WERI-Rb-1 (cell line): ENCODE measurements around the gene UBE2L3.
"Not testable (repeated sequence)": the region's sequence is repeated elsewhere in the genome, so short reads cannot be mapped to it uniquely, and the experiment has no call there.

Experiments used
- DNase-seq: peaks from one replicate; pipeline ENCODE4 v3.0.0-alpha.2; 2020
- H3K27ac ChIP-seq: fragments of 250-450 bp; sonication (Bioruptor Pico); 2 replicates; pipeline ENCODE4 v1.5.1; 2020; ENCODE audit warnings: mild to moderate bottlenecking, moderate library complexity
- H3K27me3 ChIP-seq: fragments of 250-450 bp; sonication (Bioruptor Pico); 2 replicates; pipeline ENCODE4 v1.5.1; 2021; ENCODE audit warnings: mild to moderate bottlenecking, low read depth, moderate library complexity; ENCODE audit not compliant: insufficient read depth, severe bottlenecking
- H3K36me3 ChIP-seq: fragments of 250-450 bp; sonication (Bioruptor Pico); 2 replicates; pipeline ENCODE4 v1.5.1; 2020; ENCODE audit warnings: mild to moderate bottlenecking, moderate library complexity
- H3K4me3 ChIP-seq: 2 replicates; pipeline ENCODE4 v1.5.1; 2011; ENCODE audit warnings: low read depth, mild to moderate bottlenecking, control low read depth, low read length
- H3K9me3 ChIP-seq: fragments of 250-450 bp; sonication (Bioruptor Pico); 2 replicates; pipeline ENCODE4 v1.5.1; 2021; ENCODE audit warnings: mild to moderate bottlenecking, moderate library complexity; ENCODE audit not compliant: severe bottlenecking
- TF ChIP-seq, protein P1 (sequence below): IDR thresholded peaks from 2 replicates; pipeline ENCODE4 v1.5.1; 2011; ENCODE audit warnings: low read depth, mild to moderate bottlenecking, control low read depth, inconsistent platforms, low read length

Gene UBE2L3

GRCh38 chr22:21611210-21611977 lies 43.9 kb downstream of the UBE2L3 start:
- no peak for DNase-seq
- Histone ChIP-seq H3K27ac (no peak overlapping the region), H3K36me3 (peaks cover 68% of the 10 kb centered on the region)

GRCh38 chr22:21612858-21613257 lies 45.3 kb downstream of the UBE2L3 start:
- H3K4me3 ChIP-seq = no peak overlapping the region
- no peak for DNase-seq
- H3K36me3 ChIP-seq = peaks cover 68% of the 10 kb centered on the region
- TF ChIP-seq, protein P1, sequence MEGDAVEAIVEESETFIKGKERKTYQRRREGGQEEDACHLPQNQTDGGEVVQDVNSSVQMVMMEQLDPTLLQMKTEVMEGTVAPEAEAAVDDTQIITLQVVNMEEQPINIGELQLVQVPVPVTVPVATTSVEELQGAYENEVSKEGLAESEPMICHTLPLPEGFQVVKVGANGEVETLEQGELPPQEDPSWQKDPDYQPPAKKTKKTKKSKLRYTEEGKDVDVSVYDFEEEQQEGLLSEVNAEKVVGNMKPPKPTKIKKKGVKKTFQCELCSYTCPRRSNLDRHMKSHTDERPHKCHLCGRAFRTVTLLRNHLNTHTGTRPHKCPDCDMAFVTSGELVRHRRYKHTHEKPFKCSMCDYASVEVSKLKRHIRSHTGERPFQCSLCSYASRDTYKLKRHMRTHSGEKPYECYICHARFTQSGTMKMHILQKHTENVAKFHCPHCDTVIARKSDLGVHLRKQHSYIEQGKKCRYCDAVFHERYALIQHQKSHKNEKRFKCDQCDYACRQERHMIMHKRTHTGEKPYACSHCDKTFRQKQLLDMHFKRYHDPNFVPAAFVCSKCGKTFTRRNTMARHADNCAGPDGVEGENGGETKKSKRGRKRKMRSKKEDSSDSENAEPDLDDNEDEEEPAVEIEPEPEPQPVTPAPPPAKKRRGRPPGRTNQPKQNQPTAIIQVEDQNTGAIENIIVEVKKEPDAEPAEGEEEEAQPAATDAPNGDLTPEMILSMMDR = no peak
- no peak overlapping the region for H3K27ac ChIP-seq
- no peaks in the 10 kb centered on the region for H3K27me3 ChIP-seq
- H3K9me3 ChIP-seq = no peaks in the 10 kb centered on the region

More at GRCh38 chr22:21611210-21611977, 43.9 kb downstream of the UBE2L3 start:
- H3K4me3 ChIP-seq = no peak overlapping the region
- no peaks in the 10 kb centered on the region for H3K9me3 ChIP-seq
- TF ChIP-seq, protein P1 = no peak
- no peaks in the 10 kb centered on the region for H3K27me3 ChIP-seq

DNA sequence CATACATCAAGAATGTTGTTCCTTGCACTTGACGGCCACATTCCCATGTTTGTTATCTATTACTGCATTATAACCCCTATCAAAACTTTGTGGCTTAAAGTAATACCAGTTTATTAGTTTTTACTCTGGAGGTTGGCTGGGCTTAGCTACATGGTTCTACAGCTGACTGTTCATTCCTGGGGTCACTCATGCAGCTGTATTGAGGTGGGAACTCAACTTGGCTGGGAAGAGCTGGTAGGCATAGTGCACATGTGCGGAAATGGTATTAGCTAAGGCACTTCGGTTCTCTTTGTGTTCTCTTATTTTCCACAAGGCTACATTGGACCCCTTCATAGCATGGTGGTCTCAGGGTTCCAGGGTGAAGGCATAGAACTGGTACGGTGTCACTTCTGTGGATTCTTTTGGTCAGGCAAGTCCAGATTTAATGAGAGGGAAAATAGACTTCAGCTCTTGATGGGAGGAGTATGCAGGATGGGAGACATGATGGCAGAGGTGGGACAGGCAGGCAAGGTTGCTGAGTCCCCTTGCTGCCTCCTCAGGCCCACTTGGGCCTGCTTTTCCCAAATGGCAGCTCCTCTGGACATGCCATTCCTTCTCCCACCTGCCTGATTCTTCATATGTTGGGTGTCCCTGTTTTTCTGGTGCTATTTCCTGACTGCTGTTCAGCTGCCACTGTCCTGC lies 46.2 kb downstream of the UBE2L3 start:
- peaks cover 70% of the 10 kb centered on the region for H3K36me3 ChIP-seq

GRCh38 chr22:21615731-21616130 lies 48.2 kb downstream of the UBE2L3 start:
- Histone ChIP-seq H3K27ac (no peak overlapping the region), H3K4me3 (no peak overlapping the region), H3K9me3 (no peaks in the 10 kb centered on the region), H3K27me3 (no peaks in the 10 kb centered on the region), H3K36me3 (peaks cover 74% of the 10 kb centered on the region)
- no peak for DNase-seq
- TF ChIP-seq, protein P1 = no peak

More for the DNA sequence above, 46.2 kb downstream of the UBE2L3 start:
- no peak for DNase-seq
- TF ChIP-seq, protein P1 = no peak
- no peak overlapping the region for H3K4me3 ChIP-seq
- no peak overlapping the region for H3K27ac ChIP-seq
- no peaks in the 10 kb centered on the region for H3K27me3 ChIP-seq
- H3K9me3 ChIP-seq = no peaks in the 10 kb centered on the region

- H3K4me3 ChIP-seq, H3K27me3 ChIP-seq, H3K27ac ChIP-seq, H3K9me3 ChIP-seq, DNase-seq: not testable (repeated sequence)
- H3K36me3 ChIP-seq = peaks cover 64% of the 10 kb centered on the region
Measured at GRCh38 chr22:21617337-21617736, 49.8 kb downstream of the UBE2L3 start.

DNA sequence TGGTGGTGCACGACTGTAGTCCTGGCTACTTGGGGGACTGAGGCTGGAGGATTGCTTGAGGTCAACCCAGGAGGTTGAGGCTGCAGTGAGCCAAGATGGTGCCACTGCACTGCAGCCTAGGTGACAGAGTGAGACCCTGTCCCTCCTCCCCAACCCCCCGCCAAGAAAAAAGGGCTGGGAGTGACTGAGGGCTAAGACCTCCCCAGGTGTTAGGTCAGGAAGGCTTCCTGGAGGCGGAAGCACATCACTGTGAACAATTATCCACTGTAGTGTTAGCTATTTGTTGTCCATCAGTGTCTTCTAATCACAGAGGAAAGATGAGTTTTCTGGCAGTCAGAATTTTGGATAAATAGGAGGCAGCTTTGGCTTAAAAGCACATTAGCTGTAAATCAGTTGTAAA lies 53.5 kb downstream of the UBE2L3 start:
- H3K36me3 ChIP-seq = peaks cover 46% of the 10 kb centered on the region

More for the DNA sequence above, 53.5 kb downstream of the UBE2L3 start:
- TF ChIP-seq, protein P1 = no peak
- H3K27me3 ChIP-seq = no peaks in the 10 kb centered on the region
- no peak for DNase-seq
- no peak overlapping the region for H3K27ac ChIP-seq
- H3K4me3 ChIP-seq = no peak overlapping the region
- no peaks in the 10 kb centered on the region for H3K9me3 ChIP-seq
